Stimulated activated CD4-positive, alpha-beta T cell treated with anti-CD3 and anti-CD28 coated beads, Interleukin-4, amount 100 ng/mL, for 24 hours (primary cell): ENCODE results near the gene SPIRE2.

Source experiments
- DNase-seq: peaks from one replicate; pipeline ENCODE4 v3.0.0-alpha.2; 2020

The SPIRE2 gene

GRCh38 chr16:89915303-89916232 is 87.3 kb downstream of the SPIRE2 start:
- DNase-seq = no peak

- DNase-seq = peak; percentile 77
Measured at GRCh38 chr16:89917773-89918452, 89.6 kb downstream of the SPIRE2 start.

- DNase-seq = no peak
Measured at GRCh38 chr16:89918453-89919347, 90.4 kb downstream of the SPIRE2 start, which contains the start of gene MC1R. MC1R (plus strand) TSS chr16:89918862; CDS start chr16:89919259, 397 bp downstream.

GRCh38 chr16:89919535-89920406 is 91.5 kb downstream of the SPIRE2 start:
- no peak for DNase-seq

- DNase-seq = no peak
Measured at GRCh38 chr16:89920723-89921122, 92.4 kb downstream of the SPIRE2 start.
